Transverse colon (tissue), 4 donors: ENCODE measurements around the gene POLDIP3. TPM values are rescaled to one million over a fixed set of nuclear protein-coding genes. Genes with fewer than 3 reads are reported as not detected.

ENCODE experiments used
- DNase-seq: peaks from one replicate; pipeline ENCODE4 v3.0.0-alpha.2; 2019
- H3K27ac ChIP-seq, 4 donors: fragments of 200-600 bp; sonication (generic); 2 replicates each; pipeline ENCODE4 v1.5.1; 2016 to 2018; ENCODE audit warnings: inconsistent platforms in 4 of 4
- H3K27me3 ChIP-seq: fragments of 200-600 bp; sonication (generic); 2 replicates; pipeline ENCODE4 v1.5.1; 2017; ENCODE audit warnings: inconsistent platforms
- H3K36me3 ChIP-seq, 4 donors: fragments of 200-600 bp; sonication (generic); 2 replicates each; pipeline ENCODE4 v1.5.1; 2017 to 2019; ENCODE audit warnings: inconsistent platforms in 4 of 4
- H3K4me1 ChIP-seq, 4 donors: fragments of 200-600 bp; sonication (generic); 2 replicates each; pipeline ENCODE4 v1.5.1; 2017 to 2020; ENCODE audit warnings: inconsistent platforms in 4 of 4
- H3K4me3 ChIP-seq, 4 donors: fragments of 200-600 bp; sonication (generic); 1 replicate in 1 of 4; 2 replicates in 3 of 4; pipeline versions ENCODE4 v1.5.1 to v1.6.1; 2017 to 2019; ENCODE audit warnings: inconsistent platforms in 4 of 4
- H3K9me3 ChIP-seq, 2 donors: fragments of 200-600 bp; sonication (generic); 2 replicates each; pipeline ENCODE4 v1.5.1; 2017 to 2019; ENCODE audit warnings: inconsistent platforms in 2 of 2
- EP300 ChIP-seq: sonication (generic); formaldehyde crosslinking; IDR thresholded peaks from one replicate; pipeline ENCODE4 v1.6.1; 2017; ENCODE audit warnings: antibody characterized with exemption, low read depth
- POLR2A ChIP-seq: fragments of 450-650 bp; IDR thresholded peaks from one replicate; pipeline ENCODE4 v1.6.1; 2016; ENCODE audit warnings: antibody characterized with exemption, mild to moderate bottlenecking, moderate library complexity
- POLR2AphosphoS5 ChIP-seq, 3 donors: sonication (generic); formaldehyde crosslinking; IDR thresholded peaks; one replicate each; pipeline ENCODE4 v1.6.1; 2016; ENCODE audit warnings: antibody characterized with exemption in 3 of 3
- WGBS, 2 donors: methylation state at CpG; one replicate each; pipeline ENCODE4 v1.1.5; 2018; ENCODE audit warnings: low coverage in 1 of 2; 5-methylcytosine and 5-hydroxymethylcytosine counted together
- in situ Hi-C, 4 donors: fragments of 200-750 bp; cut with MboI; loops; one replicate each; pipeline versions ENCODE4 v1.15.0 to v1.15.1; 2017; ENCODE audit warnings: low sequenced_read_pairs in 3 of 4, low pct_ligation_motif_present in 1 of 4, low pct_unique_long_range_greater_than_20kb in 1 of 4
- intact Hi-C: fragments of 100-400 bp; cut with DNase I; formaldehyde crosslinking; loops from one replicate; pipeline ENCODE4 v1.15.1; 2023; ENCODE audit warnings: low total_unique reads
- total RNA-seq, 4 donors: library from RNA; depleted of rRNA; stranded (reverse); fragments of >200 nt; gene quantifications; one replicate each; pipeline ENCODE4 v1.1.0, GENCODE V29; 2016
- TF ChIP-seq, protein P1 (sequence below), 5 experiments: fragments of 200-600 bp in 3 of 5; fragments of 450-650 bp in 2 of 5; sonication (generic) in 3 of 5; IDR thresholded peaks; 1 replicate in 2 of 5; 2 replicates in 3 of 5; pipeline ENCODE4 v1.5.1; 2016 to 2017; ENCODE audit warnings: antibody characterized with exemption in 5 of 5, inconsistent platforms in 3 of 5, mild to moderate bottlenecking in 2 of 5, moderate library complexity in 1 of 5

The POLDIP3 gene, protein sequence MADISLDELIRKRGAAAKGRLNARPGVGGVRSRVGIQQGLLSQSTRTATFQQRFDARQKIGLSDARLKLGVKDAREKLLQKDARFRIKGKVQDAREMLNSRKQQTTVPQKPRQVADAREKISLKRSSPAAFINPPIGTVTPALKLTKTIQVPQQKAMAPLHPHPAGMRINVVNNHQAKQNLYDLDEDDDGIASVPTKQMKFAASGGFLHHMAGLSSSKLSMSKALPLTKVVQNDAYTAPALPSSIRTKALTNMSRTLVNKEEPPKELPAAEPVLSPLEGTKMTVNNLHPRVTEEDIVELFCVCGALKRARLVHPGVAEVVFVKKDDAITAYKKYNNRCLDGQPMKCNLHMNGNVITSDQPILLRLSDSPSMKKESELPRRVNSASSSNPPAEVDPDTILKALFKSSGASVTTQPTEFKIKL
- total RNA-seq: 10 to 100 TPM; 36.5 to 69.5 (median 45.2) TPM

DNA sequence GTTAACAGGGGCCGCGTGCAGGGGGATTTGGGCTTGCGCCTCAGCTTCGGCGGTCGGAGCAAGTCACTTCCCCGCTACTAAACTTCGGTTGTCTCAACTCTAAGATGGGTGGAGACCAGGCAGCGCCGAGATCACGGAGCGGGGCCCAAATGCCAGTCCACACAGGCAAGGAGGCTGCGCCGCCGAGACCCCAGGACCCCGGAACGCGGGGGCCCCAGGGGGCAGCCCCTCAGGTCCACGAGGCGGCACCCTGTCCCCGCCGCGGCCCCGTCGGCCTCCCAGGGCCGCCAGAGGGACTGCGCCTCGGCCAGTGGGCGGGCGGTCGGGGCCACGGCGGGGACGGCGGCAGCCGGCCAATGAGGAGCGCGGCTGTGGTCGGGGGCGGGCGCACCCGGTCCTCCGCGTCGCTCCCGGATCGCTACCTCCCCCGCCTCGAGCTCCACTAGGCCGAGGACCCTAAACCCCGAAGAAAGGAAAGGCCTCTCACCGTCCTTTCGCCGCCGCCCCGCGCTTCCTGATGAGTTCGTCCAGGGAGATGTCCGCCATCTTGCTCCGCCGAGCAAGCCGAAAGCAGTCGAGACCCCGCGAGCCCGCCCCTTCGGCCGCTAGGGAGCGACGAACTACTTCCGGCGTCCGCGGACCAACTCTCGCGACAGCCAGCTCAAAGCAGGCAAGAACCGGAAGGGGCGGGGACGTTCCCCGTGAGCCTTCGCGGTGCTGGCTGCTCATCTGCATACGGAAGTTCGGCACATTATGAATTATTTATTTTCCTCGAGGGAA, at the start of gene POLDIP3:
Gene POLDIP3, minus strand, starts transcription at position 572 of the 780 bp plus-strand sequence. Its CDS starts 26 bp downstream, at position 546.
- intact Hi-C loops: no loop called here
- peak; percentile 49 for TF ChIP-seq POLR2A
- TF ChIP-seq, protein P1, sequence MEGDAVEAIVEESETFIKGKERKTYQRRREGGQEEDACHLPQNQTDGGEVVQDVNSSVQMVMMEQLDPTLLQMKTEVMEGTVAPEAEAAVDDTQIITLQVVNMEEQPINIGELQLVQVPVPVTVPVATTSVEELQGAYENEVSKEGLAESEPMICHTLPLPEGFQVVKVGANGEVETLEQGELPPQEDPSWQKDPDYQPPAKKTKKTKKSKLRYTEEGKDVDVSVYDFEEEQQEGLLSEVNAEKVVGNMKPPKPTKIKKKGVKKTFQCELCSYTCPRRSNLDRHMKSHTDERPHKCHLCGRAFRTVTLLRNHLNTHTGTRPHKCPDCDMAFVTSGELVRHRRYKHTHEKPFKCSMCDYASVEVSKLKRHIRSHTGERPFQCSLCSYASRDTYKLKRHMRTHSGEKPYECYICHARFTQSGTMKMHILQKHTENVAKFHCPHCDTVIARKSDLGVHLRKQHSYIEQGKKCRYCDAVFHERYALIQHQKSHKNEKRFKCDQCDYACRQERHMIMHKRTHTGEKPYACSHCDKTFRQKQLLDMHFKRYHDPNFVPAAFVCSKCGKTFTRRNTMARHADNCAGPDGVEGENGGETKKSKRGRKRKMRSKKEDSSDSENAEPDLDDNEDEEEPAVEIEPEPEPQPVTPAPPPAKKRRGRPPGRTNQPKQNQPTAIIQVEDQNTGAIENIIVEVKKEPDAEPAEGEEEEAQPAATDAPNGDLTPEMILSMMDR (IDR thresholded peaks at IDR 0.05): peak in 3 of 5 experiments; percentile 17 to 36 (median 19)
- TF ChIP-seq EP300: no peak
- TF ChIP-seq POLR2AphosphoS5 (IDR thresholded peaks at IDR 0.05): peak in 1 of 3 donors; percentile 68
- Histone ChIP-seq H3K4me1 (peaks cover 37 to 67% (median 56%) of the 10 kb centered on the region in 4 donors), H3K9me3 (no peaks in the 10 kb centered on the region), H3K36me3 (no peaks in the 10 kb centered on the region), H3K27ac (peak within 1 kb of the TSS; percentile 93 to 98 (median 96)), H3K27me3 (no peaks in the 10 kb centered on the region), H3K4me3 (peak within 1 kb of the TSS; percentile 67 to 85 (median 80))
- in situ Hi-C loops: no loop called here
- peak; percentile 100 for DNase-seq
- 0% methylated on average over 8 to 83 of the region's 85 CpGs for WGBS, 2 donors

DNA sequence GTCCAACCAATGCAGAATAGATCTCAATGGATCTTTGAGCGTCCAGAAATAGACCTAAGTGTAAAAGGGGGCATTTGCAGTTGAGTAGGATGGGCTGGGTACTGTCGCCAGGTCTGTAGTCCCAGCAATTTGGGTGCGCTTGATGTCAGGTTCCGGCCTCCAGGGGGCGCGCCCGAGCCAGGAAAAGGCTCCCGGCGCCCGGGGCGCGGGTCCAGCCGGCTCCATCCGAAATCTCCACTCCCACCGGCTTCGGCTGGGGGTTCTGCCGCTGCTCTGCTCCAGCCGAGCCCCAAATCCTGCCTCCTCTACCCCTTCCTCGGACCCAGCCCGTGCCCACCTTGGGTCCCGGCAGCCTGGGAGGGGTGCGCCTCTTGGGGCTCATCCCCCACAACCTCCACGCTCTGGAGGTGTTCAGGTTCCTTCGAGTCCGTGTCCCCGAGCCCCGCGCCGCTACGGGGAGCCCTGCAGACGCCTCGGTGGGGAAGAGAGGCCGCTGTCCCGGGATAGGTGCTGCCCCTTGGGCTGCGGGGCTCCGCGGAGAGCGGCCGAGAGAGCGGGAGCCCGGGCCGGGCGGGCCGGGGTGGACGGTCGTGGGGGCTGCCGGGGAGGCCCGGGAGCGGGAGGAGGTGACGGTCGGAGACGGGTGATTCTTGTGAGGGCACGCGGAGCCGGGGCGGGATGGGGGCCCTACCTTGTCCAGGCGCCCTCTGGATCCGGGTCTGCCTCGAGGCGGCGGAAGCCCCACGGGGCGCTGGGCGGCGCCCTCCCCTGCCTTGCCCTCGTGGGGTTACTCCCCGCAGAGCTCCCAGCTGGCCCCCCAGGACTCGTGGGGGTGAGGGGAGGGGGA, 47.5 kb upstream of the POLDIP3 start:
- Histone ChIP-seq H3K4me1 (peaks cover 0 to 12% (median 11%) of the 10 kb centered on the region in 4 donors), H3K9me3 (no peaks in the 10 kb centered on the region), H3K27me3 (peaks cover 8% of the 10 kb centered on the region), H3K4me3 (peak overlapping the region; percentile 22 to 58 (median 38)), H3K36me3 (no peaks in the 10 kb centered on the region), H3K27ac (peak overlapping the region; percentile 5 to 45 (median 28))
- WGBS, 2 donors: 0 to 7% methylated on average over 2 to 44 of the region's 68 CpGs
- TF ChIP-seq, protein P1 (IDR thresholded peaks at IDR 0.05): peak; percentile 74 to 89 (median 83)
- TF ChIP-seq POLR2AphosphoS5 (IDR thresholded peaks at IDR 0.05) (peak in 1 of 3 donors; percentile 27), POLR2A (no peak)
- intact Hi-C loops: loop anchor here (10.0 kb wide), 1 partner anchor 53 kb away; no protein-coding TSS in a partner anchor
- DNase-seq: peak; percentile 87
- in situ Hi-C loops: loop anchor here in 3 of 4 donors (10.0 to 25.0 kb wide), 3 partner anchors 113 to 375 kb away; partner anchors contain the start of gene ARFGAP3 (in 1 of the 3)

GRCh38 chr22:42656578-42656977, 41.9 kb upstream of the POLDIP3 start:
- peaks cover 0 to 2% (median 1%) of the 10 kb centered on the region in 4 donors for H3K4me1 ChIP-seq
- no peaks in the 10 kb centered on the region for H3K27me3 ChIP-seq
- WGBS, 2 donors: 86 to 90% methylated on average over 5 to 8 of the region's 8 CpGs
- intact Hi-C loops (no loop called here), in situ Hi-C loops (loop anchor here (10.0 to 25.0 kb wide), 3 partner anchors 68 to 381 kb away; partner anchors contain the start of genes A4GALT (in 1 of the 4) and ARFGAP3 (in 1 of the 4))
- H3K4me3 ChIP-seq: no peak overlapping the region
- TF ChIP-seq POLR2A (no peak), EP300 (no peak), POLR2AphosphoS5 (IDR thresholded peaks at IDR 0.05) (no peak)
- TF ChIP-seq, protein P1 (IDR thresholded peaks at IDR 0.05): no peak
- H3K36me3 ChIP-seq: no peaks in the 10 kb centered on the region
- DNase-seq: no peak
- no peaks in the 10 kb centered on the region for H3K9me3 ChIP-seq
- H3K27ac ChIP-seq: no peak overlapping the region
